Temporal lobe (tissue), 1 donor: ENCODE results near the gene CASP5. TPM values are rescaled to one million over a fixed set of nuclear protein-coding genes. Genes with fewer than 3 reads are reported as not detected.

ENCODE experiments used
- total RNA-seq: library from RNA; depleted of rRNA; stranded (reverse); fragments of >200 nt; gene quantifications from one replicate; pipeline ENCODE4 v1.2.3, GENCODE V29; 2014

Gene CASP5
- total RNA-seq, 1 donor from 2014 or later, result not detected

Other genes with a start within 250 kb of the CASP5 start
- gene CASP12, start 124.7 kb downstream of the CASP5 start, total RNA-seq, result not detected
- 2.0 TPM for gene CASP4, start 54.6 kb downstream of the CASP5 start, total RNA-seq
- gene CASP1, start 12.0 kb upstream of the CASP5 start, total RNA-seq, result 1.5 TPM
- gene CARD16, start 22.2 kb upstream of the CASP5 start, total RNA-seq, result not detected
- not detected for gene CARD18, start 116.6 kb upstream of the CASP5 start, total RNA-seq